H1 (cell line): ENCODE results near the gene DHX34. TPM values are rescaled to one million over a fixed set of nuclear protein-coding genes. Genes with fewer than 3 reads are reported as not detected.

Experiments
- CTCF ChIA-PET: fragments of 300-600 bp; sonication (Branson Sonifier 250); formaldehyde crosslinking; loops from one replicate; lab custom pipeline; 2021; ENCODE audit not compliant: partially characterized antibody; lab: Charles Lee
- POLR2A ChIA-PET: fragments of 300-600 bp; sonication (Branson Sonifier 250); formaldehyde crosslinking; loops from one replicate; lab custom pipeline; 2021; ENCODE audit warnings: inconsistent platforms; ENCODE audit not compliant: partially characterized antibody; lab: Charles Lee
- DNase-seq, 2 experiments: peaks; one replicate each; pipeline versions ENCODE4 v3.0.0 to v3.0.0-alpha.2; 2010 to 2022; ENCODE audit warnings: low spot score in 2 of 2, low read depth in 1 of 2, mixed read lengths in 1 of 2
- FAIRE-seq: peaks from 2 replicates; lab custom pipeline; 2011; peaks lifted over from hg19 to GRCh38; lab: Jason Lieb, UNC
- H2AFZ ChIP-seq: 2 replicates; pipeline ENCODE4 v1.8.1; 2012; ENCODE audit warnings: low read length, inconsistent platforms
- H2AK5ac ChIP-seq: 2 replicates; pipeline ENCODE4 v1.6.1; 2013; ENCODE audit warnings: low read depth, low read length
- H2BK120ac ChIP-seq: replicated peaks from 2 replicates; pipeline ENCODE3; 2013; ENCODE audit warnings: low read depth, low read length, inconsistent platforms
- H2BK12ac ChIP-seq: 2 replicates; pipeline ENCODE4 v1.6.1; 2013; ENCODE audit warnings: low read depth, low read length
- H2BK15ac ChIP-seq: 2 replicates; pipeline ENCODE4 v1.6.1; 2013; ENCODE audit warnings: low read length
- H2BK20ac ChIP-seq: 2 replicates; pipeline ENCODE4 v1.6.1; 2013; ENCODE audit warnings: low read length
- H2BK5ac ChIP-seq: 2 replicates; pipeline ENCODE4 v1.6.1; 2013; ENCODE audit warnings: low read depth, low read length
- H3K14ac ChIP-seq: 2 replicates; pipeline ENCODE4 v1.6.1; 2013; ENCODE audit warnings: inconsistent platforms; ENCODE audit not compliant: insufficient read length
- H3K18ac ChIP-seq: 2 replicates; pipeline ENCODE4 v1.6.1; 2013; ENCODE audit warnings: low read length; ENCODE audit errors: extremely low read depth
- H3K23ac ChIP-seq: 2 replicates; pipeline ENCODE4 v1.6.1; 2013; ENCODE audit warnings: inconsistent platforms; ENCODE audit not compliant: insufficient read length
- H3K23me2 ChIP-seq: 2 replicates; pipeline ENCODE4 v1.6.1; 2013; ENCODE audit warnings: low read depth, low read length
- H3K27ac ChIP-seq: 2 replicates; pipeline ENCODE4 v1.6.1; 2011; ENCODE audit warnings: low read depth, low read length, inconsistent platforms
- H3K27me3 ChIP-seq, 4 experiments: replicated peaks in 1 of 4; 1 replicate in 1 of 4; 2 replicates in 3 of 4; pipeline versions ENCODE4 v1.6.1 to v1.8.1; 2011 to 2013; ENCODE audit warnings: low read length in 3 of 4, mild to moderate bottlenecking in 3 of 4, inconsistent platforms in 2 of 4, mixed read lengths in 2 of 4, moderate library complexity in 1 of 4; ENCODE audit not compliant: control insufficient read depth in 3 of 4, insufficient read depth in 3 of 4; ENCODE audit errors: extremely low read depth in 1 of 4
- H3K36me3 ChIP-seq, 4 experiments: 2 replicates each; pipeline versions ENCODE4 v1.6.1 to v1.8.1; 2011 to 2013; ENCODE audit warnings: mild to moderate bottlenecking in 4 of 4, low read length in 3 of 4, moderate library complexity in 2 of 4, control low read depth in 1 of 4, inconsistent platforms in 1 of 4; ENCODE audit not compliant: insufficient read depth in 4 of 4, control insufficient read depth in 2 of 4
- H3K4ac ChIP-seq: replicated peaks from 2 replicates; pipeline ENCODE3; 2013; ENCODE audit warnings: low read length, low read depth, mixed read lengths, inconsistent platforms; ENCODE audit not compliant: insufficient read length
- H3K4me1 ChIP-seq, 4 experiments: replicated peaks in 1 of 4; 1 replicate in 1 of 4; 2 replicates in 3 of 4; pipeline versions ENCODE4 v1.6.1 to v1.8.1; 2011 to 2013; ENCODE audit warnings: low read length in 3 of 4, inconsistent platforms in 2 of 4, mixed read lengths in 1 of 4; ENCODE audit not compliant: insufficient read depth in 4 of 4, control insufficient read depth in 3 of 4
- H3K4me2 ChIP-seq, 2 experiments: 2 replicates each; pipeline versions ENCODE4 v1.6.1 to v1.8.1; 2011 to 2013; ENCODE audit warnings: low read depth in 2 of 2, low read length in 2 of 2, control low read depth in 1 of 2, inconsistent platforms in 1 of 2, mild to moderate bottlenecking in 1 of 2; ENCODE audit not compliant: insufficient read depth in 1 of 2
- H3K4me3 ChIP-seq, 4 experiments: fragments of 200-600, 300-600 bp in 1 of 4; sonication (generic), shearing (Covaris generic), sonication (Bioruptor Twin) in 1 of 4; 2 replicates each; pipeline versions ENCODE4 v1.5.1 to v1.8.1; 2011 to 2016; ENCODE audit warnings: low read length in 4 of 4, low read depth in 3 of 4, control low read depth in 2 of 4, inconsistent platforms in 2 of 4, mild to moderate bottlenecking in 2 of 4, mixed read lengths in 1 of 4, moderate library complexity in 1 of 4; ENCODE audit not compliant: insufficient read depth in 2 of 4; ENCODE audit errors: extremely low read depth in 1 of 4
- H3K56ac ChIP-seq: replicated peaks from 2 replicates; pipeline ENCODE3; 2013; ENCODE audit warnings: low read depth, mild to moderate bottlenecking, mixed read lengths, low read length, inconsistent platforms; ENCODE audit not compliant: insufficient read length
- H3K79me1 ChIP-seq: 2 replicates; pipeline ENCODE4 v1.6.1; 2013; ENCODE audit warnings: low read depth, low read length, control low read depth
- H3K79me2 ChIP-seq, 2 experiments: 2 replicates each; pipeline versions ENCODE4 v1.6.1 to v1.8.1; 2012 to 2013; ENCODE audit warnings: low read length in 2 of 2, mild to moderate bottlenecking in 2 of 2, inconsistent platforms in 1 of 2; ENCODE audit not compliant: insufficient read depth in 2 of 2, control insufficient read depth in 1 of 2
- H3K9ac ChIP-seq, 4 experiments: replicated peaks in 1 of 4; 1 replicate in 1 of 4; 2 replicates in 3 of 4; pipeline versions ENCODE4 v1.6.1 to v1.8.1; 2011 to 2013; ENCODE audit warnings: low read depth in 3 of 4, low read length in 3 of 4, control low read depth in 2 of 4, mild to moderate bottlenecking in 2 of 4, moderate library complexity in 2 of 4, inconsistent platforms in 1 of 4; ENCODE audit errors: extremely low read depth in 1 of 4
- H3K9me3 ChIP-seq, 2 experiments: 2 replicates each; pipeline versions ENCODE4 v1.6.1 to v1.8.1; 2012 to 2013; ENCODE audit warnings: mild to moderate bottlenecking in 2 of 2, moderate library complexity in 2 of 2, control low read depth in 1 of 2, inconsistent platforms in 1 of 2, low read depth in 1 of 2, low read length in 1 of 2, mixed read lengths in 1 of 2; ENCODE audit not compliant: insufficient read depth in 2 of 2
- H4K20me1 ChIP-seq, 2 experiments: replicated peaks in 1 of 2; 2 replicates each; pipeline versions ENCODE3 to v1.8.1; 2011 to 2013; ENCODE audit warnings: inconsistent platforms in 2 of 2, low read length in 2 of 2, mild to moderate bottlenecking in 1 of 2; ENCODE audit not compliant: insufficient read depth in 2 of 2, control insufficient read depth in 1 of 2
- H4K5ac ChIP-seq: 2 replicates; pipeline ENCODE4 v1.6.1; 2013; ENCODE audit warnings: low read length, low read depth, mixed read lengths, inconsistent platforms; ENCODE audit not compliant: insufficient read length
- H4K8ac ChIP-seq: 2 replicates; pipeline ENCODE4 v1.8.0; 2013; ENCODE audit warnings: mild to moderate bottlenecking, moderate library complexity, low read length, inconsistent platforms; ENCODE audit not compliant: insufficient read depth; ENCODE audit errors: extremely low read depth
- H4K91ac ChIP-seq: replicated peaks from 2 replicates; pipeline ENCODE3; 2013; ENCODE audit warnings: low read length, mixed read lengths, inconsistent platforms; ENCODE audit not compliant: insufficient read length
- EGR1 ChIP-seq: IDR thresholded peaks from 2 replicates; pipeline ENCODE4 v1.6.1; 2011; ENCODE audit warnings: low read depth, low read length, borderline replicate concordance
- FOSL1 ChIP-seq: IDR thresholded peaks from 2 replicates; pipeline ENCODE4 v1.6.1; 2011; ENCODE audit warnings: mild to moderate bottlenecking, low read depth, low read length, moderate library complexity; ENCODE audit not compliant: insufficient read depth
- HDAC6 ChIP-seq: IDR thresholded peaks from one replicate; pipeline ENCODE4 v1.7.1; 2012; ENCODE audit warnings: low read depth, mild to moderate bottlenecking, inconsistent platforms, low read length, moderate library complexity
- KDM5A ChIP-seq: fragments of 200-600 bp; IDR thresholded peaks from 2 replicates; pipeline ENCODE4 v1.7.1; 2012; ENCODE audit warnings: mild to moderate bottlenecking, low read length, inconsistent platforms, mixed read lengths
- POU5F1 ChIP-seq: IDR thresholded peaks from 2 replicates; pipeline ENCODE4 v1.6.1; 2011; ENCODE audit warnings: low read depth, mild to moderate bottlenecking, low read length, moderate library complexity
- RNF2 ChIP-seq: fragments of 200-900, 300-1000 bp; sonication (generic); IDR thresholded peaks from 2 replicates; pipeline ENCODE4 v1.7.1; 2016; ENCODE audit warnings: borderline replicate concordance, low read depth, mild to moderate bottlenecking, antibody characterized with exemption, low read length; ENCODE audit not compliant: poor library complexity, severe bottlenecking; ENCODE audit errors: missing control alignments
- RXRA ChIP-seq: IDR thresholded peaks from 2 replicates; pipeline ENCODE4 v1.6.1; 2011; ENCODE audit warnings: low read depth, mild to moderate bottlenecking, low read length, moderate library complexity; ENCODE audit not compliant: insufficient read depth
- WGBS, 2 experiments: shearing (Covaris generic) in 1 of 2; methylation state at CpG; one replicate each; pipeline versions ENCODE4 v1.1.6 to v1.1.7; 2013 to 2015; ENCODE audit warnings: low lambda C conversion rate in 2 of 2, mixed read lengths in 2 of 2, inconsistent platforms in 1 of 2, low coverage in 1 of 2, missing lambda C conversion rate in 1 of 2; ENCODE audit not compliant: insufficient replicate concordance in 2 of 2, insufficient coverage in 1 of 2, insufficient read length in 1 of 2; ENCODE audit errors: extremely low coverage in 1 of 2, missing lambda C conversion rate in 1 of 2; 5-methylcytosine and 5-hydroxymethylcytosine counted together
- polyA plus RNA-seq, 7 experiments: library from polyadenylated mRNA; depleted of rRNA in 3 of 7; stranded (reverse) in 5 of 7; unstranded in 2 of 7; fragments of >200 nt in 5 of 7; fragments of 200-250 nt in 2 of 7; gene quantifications; 1 replicate in 5 of 7; 2 replicates in 1 of 7; 4 replicates in 1 of 7; pipeline versions ENCODE4 v1.2.1 to v1.2.3, GENCODE V29; 2011 to 2013; ENCODE audit warnings: missing spikeins in 2 of 7, mixed read lengths in 2 of 7
- total RNA-seq: library from RNA; stranded (reverse); fragmentation: NEBNext Ultra II Directional; extraction: Animal tissue kit (Norgen Biotek cat#: 25700); gene quantifications from 2 replicates; pipeline ENCODE4 v1.2.1, GENCODE V29; 2021

Gene DHX34
- total and polyA plus RNA-seq, 2 of the 8 experiments (the other 6 are each of a cell fraction or from before 2014, with no cell fraction given) = 17.5 to 24.3 TPM

DNA sequence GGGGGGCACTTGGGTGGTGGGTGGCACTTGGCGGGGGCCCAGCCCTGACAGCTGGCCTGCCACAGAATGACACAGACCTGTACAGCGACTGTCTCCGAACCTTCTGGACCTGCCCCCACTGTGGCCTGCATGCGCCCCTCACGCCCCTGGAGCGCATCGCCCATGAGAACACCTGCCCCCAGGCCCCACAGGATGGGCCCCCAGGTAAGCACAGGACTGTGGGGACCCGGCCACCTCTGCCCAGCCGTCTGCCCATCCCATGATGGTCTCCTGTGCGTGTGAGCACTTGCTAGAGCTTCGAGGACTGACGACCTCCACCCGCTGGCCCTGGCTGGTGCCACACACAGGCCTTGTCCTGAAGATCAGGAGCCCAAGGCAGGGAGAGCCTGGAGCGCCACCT lies 32.0 kb downstream of the DHX34 start:
- Histone ChIP-seq H2BK120ac (no peak overlapping the region), H2BK15ac (no peak overlapping the region), H3K79me2 (no peaks in the 10 kb centered on the region), H3K36me3 (peaks cover 22 to 52% (median 48%) of the 10 kb centered on the region in 4 experiments; a peak in 7 of 8 replicates), H4K8ac (no peak overlapping the region), H3K4ac (no peak overlapping the region), H3K23ac (no peak overlapping the region), H3K14ac (no peak overlapping the region), H4K20me1 (peaks cover 2 to 4% of the 10 kb centered on the region in 2 experiments), H2AK5ac (no peak overlapping the region), H3K23me2 (no peaks in the 10 kb centered on the region), H2AFZ (no peak overlapping the region), H3K18ac (no peak overlapping the region), H3K27me3 (no peaks in the 10 kb centered on the region; a peak in 1 of 7 replicates), H2BK5ac (no peak overlapping the region), H3K9me3 (no peaks in the 10 kb centered on the region), H4K91ac (no peak overlapping the region), H3K4me1 (no peaks in the 10 kb centered on the region), H3K4me3 (no peak overlapping the region), H3K27ac (no peak overlapping the region), H2BK20ac (no peak overlapping the region), H3K9ac (no peak overlapping the region), H4K5ac (no peak overlapping the region), H3K79me1 (no peaks in the 10 kb centered on the region), H3K56ac (no peak overlapping the region), H3K4me2 (no peak overlapping the region), H2BK12ac (no peak overlapping the region)
- POLR2A ChIA-PET = interaction anchor here (1.0 to 1.8 kb wide), 4 partner anchors 10 to 26 kb away, joined by 4 to 6 read pairs (median 5); no protein-coding TSS in a partner anchor
- FAIRE-seq (no peak), DNase-seq (no peak)
- whole genome bisulfite sequencing, 2 experiments = 92% methylated on average over 14 of the region's 14 CpGs; no CpG with 5 or more reads in 1 of the 2 experiments
- CTCF ChIA-PET = interaction anchor here (5.1 to 6.8 kb wide), 2 partner anchors 10 to 34 kb away, joined by 19 to 50 read pairs; no protein-coding TSS in a partner anchor
- no peak for TF ChIP-seq KDM5A
- no peak for TF ChIP-seq RNF2
- TF ChIP-seq RXRA = no peak
- TF ChIP-seq EGR1 = no peak
- TF ChIP-seq HDAC6 = no peak
- no peak for TF ChIP-seq FOSL1
- no peak for TF ChIP-seq POU5F1
